ENCODE data around the gene ZSCAN31.

GRCh38 chr6:28335040-28335563 lies 846 bp downstream of the ZSCAN31 start:
- TF ChIP-seq POLR2A (IDR thresholded peaks at IDR 0.05) (no peak), CTCF (IDR thresholded peaks at IDR 0.05) (no peak)

Measured in vagina (tissue), 2 donors.